ENCODE results near the gene HNRNPF.
"Not testable (repeated sequence)": the region's sequence is repeated elsewhere in the genome, so short reads cannot be mapped to it uniquely, and the experiment has no call there.

HNRNPF gene

GRCh38 chr10:43395571-43396060 lies 13.4 kb downstream of the HNRNPF start:
- no peak for DNase-seq

- no peak for DNase-seq
Measured at GRCh38 chr10:43394868-43395267, 14.1 kb downstream of the HNRNPF start.

- DNase-seq: no peak
Measured at GRCh38 chr10:43393606-43394360, 15.2 kb downstream of the HNRNPF start.

- not testable (repeated sequence) for DNase-seq
Measured at GRCh38 chr10:43393186-43393585, 15.8 kb downstream of the HNRNPF start.

GRCh38 chr10:43392748-43393147 lies 16.2 kb downstream of the HNRNPF start:
- no peak for DNase-seq

- no peak for DNase-seq
Measured at GRCh38 chr10:43391496-43391895, 17.5 kb downstream of the HNRNPF start.

GRCh38 chr10:43390759-43391158 lies 18.2 kb downstream of the HNRNPF start:
- peak; percentile 71 for DNase-seq

- DNase-seq: no peak
Measured at GRCh38 chr10:43390333-43390732, 18.7 kb downstream of the HNRNPF start.

- no peak for DNase-seq
Measured at GRCh38 chr10:43389867-43390266, 19.1 kb downstream of the HNRNPF start.

- DNase-seq: no peak
Measured at GRCh38 chr10:43387678-43388032, 21.3 kb downstream of the HNRNPF start.

GRCh38 chr10:43386981-43387677 lies 21.9 kb downstream of the HNRNPF start:
- no peak for DNase-seq

- DNase-seq: no peak
Measured at GRCh38 chr10:43386549-43386948, 22.4 kb downstream of the HNRNPF start.

- DNase-seq: no peak
Measured at GRCh38 chr10:43385412-43386004, 23.5 kb downstream of the HNRNPF start.

- DNase-seq: no peak
Measured at GRCh38 chr10:43384252-43385221, 24.4 kb downstream of the HNRNPF start.

GRCh38 chr10:43383204-43383971 lies 25.6 kb downstream of the HNRNPF start:
- DNase-seq: no peak

GRCh38 chr10:43380610-43381222 lies 28.3 kb downstream of the HNRNPF start:
- DNase-seq: no peak

GRCh38 chr10:43377424-43377883 lies 31.5 kb downstream of the HNRNPF start:
- DNase-seq: peak; percentile 92

- no peak for DNase-seq
Measured at GRCh38 chr10:43376828-43377423, 32.1 kb downstream of the HNRNPF start.

GRCh38 chr10:43376046-43376635 lies 32.8 kb downstream of the HNRNPF start:
- no peak for DNase-seq

- DNase-seq: no peak
Measured at GRCh38 chr10:43375401-43376020, 33.5 kb downstream of the HNRNPF start.
